ENCODE measurements around the gene RAB37. TPM values are rescaled to one million over a fixed set of nuclear protein-coding genes. Genes with fewer than 3 reads are reported as not detected.

RAB37 gene
- total RNA-seq, 4 donors from 2014 or later = 0.57 to 1.7 TPM; not detected in 2

GRCh38 chr17:74792586-74793105 is 55.6 kb downstream of the RAB37 start:
- TF ChIP-seq, protein P1, sequence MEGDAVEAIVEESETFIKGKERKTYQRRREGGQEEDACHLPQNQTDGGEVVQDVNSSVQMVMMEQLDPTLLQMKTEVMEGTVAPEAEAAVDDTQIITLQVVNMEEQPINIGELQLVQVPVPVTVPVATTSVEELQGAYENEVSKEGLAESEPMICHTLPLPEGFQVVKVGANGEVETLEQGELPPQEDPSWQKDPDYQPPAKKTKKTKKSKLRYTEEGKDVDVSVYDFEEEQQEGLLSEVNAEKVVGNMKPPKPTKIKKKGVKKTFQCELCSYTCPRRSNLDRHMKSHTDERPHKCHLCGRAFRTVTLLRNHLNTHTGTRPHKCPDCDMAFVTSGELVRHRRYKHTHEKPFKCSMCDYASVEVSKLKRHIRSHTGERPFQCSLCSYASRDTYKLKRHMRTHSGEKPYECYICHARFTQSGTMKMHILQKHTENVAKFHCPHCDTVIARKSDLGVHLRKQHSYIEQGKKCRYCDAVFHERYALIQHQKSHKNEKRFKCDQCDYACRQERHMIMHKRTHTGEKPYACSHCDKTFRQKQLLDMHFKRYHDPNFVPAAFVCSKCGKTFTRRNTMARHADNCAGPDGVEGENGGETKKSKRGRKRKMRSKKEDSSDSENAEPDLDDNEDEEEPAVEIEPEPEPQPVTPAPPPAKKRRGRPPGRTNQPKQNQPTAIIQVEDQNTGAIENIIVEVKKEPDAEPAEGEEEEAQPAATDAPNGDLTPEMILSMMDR (IDR thresholded peaks at IDR 0.05) = no peak
- 91 to 92% methylated on average over 12 of the region's 12 CpGs for WGBS, 2 donors
- intact Hi-C loops (cut with DNase I; ENCODE audit: low total_unique reads) = loop anchor here (5.0 kb wide), 1 partner anchor 70 kb away; no protein-coding TSS in a partner anchor
- no peak overlapping the region for H3K4me3 ChIP-seq (ENCODE audit: low read depth, poor library complexity, severe bottlenecking)
- DNase-seq (ENCODE audit: low spot score in 2 of 2) = no peak

DNA sequence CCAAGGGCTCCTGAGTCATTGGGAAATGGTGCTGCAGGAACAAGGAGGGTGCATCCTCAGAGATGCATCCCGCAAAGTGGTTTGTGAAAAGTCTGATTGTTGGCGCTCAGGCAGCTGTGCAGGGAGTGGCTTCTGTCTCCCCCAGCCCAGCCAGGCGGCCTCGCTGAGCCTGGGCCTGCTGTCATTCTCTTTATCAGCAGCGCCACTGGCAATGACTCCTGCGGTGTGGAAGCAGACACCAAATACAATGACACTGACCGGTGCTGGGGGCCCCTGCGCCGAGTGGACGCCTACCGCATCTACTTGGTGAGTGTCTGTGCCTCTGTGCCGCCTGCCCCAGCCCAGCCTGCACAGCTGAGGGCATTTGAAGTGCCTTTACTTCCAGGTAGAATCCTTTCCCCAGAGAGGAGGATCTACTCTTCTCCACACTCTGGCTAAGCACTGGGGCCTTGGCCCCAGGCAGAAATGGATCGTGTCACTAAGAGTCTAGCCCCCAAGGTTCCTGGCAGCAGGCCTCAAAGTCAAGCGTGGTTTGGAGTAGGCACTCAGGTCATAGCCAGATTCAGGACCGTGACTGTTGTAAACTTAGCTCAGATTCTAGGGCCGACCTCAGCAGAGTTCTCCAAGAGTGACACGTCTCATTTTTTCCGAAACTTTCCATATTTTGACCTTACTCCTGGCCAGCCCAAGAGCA is 58.4 kb downstream of the RAB37 start:
- DNase-seq (ENCODE audit: low spot score in 2 of 2) = no peak
- WGBS, 2 donors = 90 to 92% methylated on average over 17 to 18 of the region's 18 CpGs
- TF ChIP-seq, protein P1 (IDR thresholded peaks at IDR 0.05) = no peak
- no peak for TF ChIP-seq POLR2A (IDR thresholded peaks at IDR 0.05)
- intact Hi-C loops (cut with DNase I; ENCODE audit: low total_unique reads) = no loop called here
- H3K4me3 ChIP-seq (ENCODE audit: low read depth, poor library complexity, severe bottlenecking) = no peak overlapping the region

DNA sequence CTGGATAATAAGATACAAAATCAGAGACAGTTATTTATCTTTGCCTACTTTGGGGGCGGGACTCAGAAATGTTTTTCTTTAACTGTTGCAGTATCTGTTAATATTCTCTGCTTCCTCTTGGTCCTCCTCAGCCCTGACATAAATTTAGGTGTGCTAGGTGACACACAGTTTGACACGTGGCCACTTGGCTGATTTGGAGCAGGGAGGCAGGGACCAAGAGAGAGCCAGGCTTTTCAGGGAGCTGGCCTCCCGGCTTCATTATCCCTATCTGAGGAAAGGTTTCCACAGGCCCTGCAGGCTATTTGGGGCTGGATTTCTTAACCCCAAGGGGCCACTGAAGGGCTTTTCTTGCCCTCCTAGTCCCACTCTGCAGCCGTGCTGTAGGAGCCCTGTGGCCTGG is 59.2 kb downstream of the RAB37 start:
- 83 to 84% methylated on average over 4 of the region's 4 CpGs for WGBS, 2 donors
- intact Hi-C loops (cut with DNase I; ENCODE audit: low total_unique reads) = no loop called here
- no peak overlapping the region for H3K4me3 ChIP-seq (ENCODE audit: low read depth, poor library complexity, severe bottlenecking)
- DNase-seq (ENCODE audit: low spot score in 2 of 2) = no peak
- TF ChIP-seq POLR2A (IDR thresholded peaks at IDR 0.05) = no peak
- TF ChIP-seq, protein P1 (IDR thresholded peaks at IDR 0.05) = no peak

DNA sequence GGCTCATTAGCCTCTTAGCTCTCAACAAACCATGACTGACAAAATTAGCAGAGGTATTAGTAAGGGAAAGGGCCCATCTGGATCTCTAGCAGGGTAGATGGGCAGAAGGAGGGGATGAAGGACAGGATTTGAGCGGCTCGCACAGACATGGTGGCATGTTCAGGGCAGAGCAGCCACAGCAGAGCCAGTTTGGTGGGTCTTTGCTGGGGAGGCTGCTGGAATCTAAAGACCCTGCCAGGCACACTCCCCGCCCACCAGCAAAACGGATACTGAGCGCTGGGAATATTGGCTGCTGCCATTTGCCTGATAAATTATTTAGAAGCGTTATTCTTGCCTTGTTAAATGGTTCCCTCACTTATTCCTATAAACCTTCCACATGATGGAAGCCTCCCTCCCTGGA is 59.8 kb downstream of the RAB37 start:
- H3K4me3 ChIP-seq (ENCODE audit: low read depth, poor library complexity, severe bottlenecking) = no peak overlapping the region
- DNase-seq (ENCODE audit: low spot score in 2 of 2) = no peak
- WGBS, 2 donors = 78 to 88% methylated on average over 6 of the region's 6 CpGs
- no peak for TF ChIP-seq POLR2A (IDR thresholded peaks at IDR 0.05)
- TF ChIP-seq, protein P1 (IDR thresholded peaks at IDR 0.05) = no peak
- intact Hi-C loops (cut with DNase I; ENCODE audit: low total_unique reads) = no loop called here

Small RNA genes within 50 kb of the gene (microRNA-seq; reads per million reads assigned to microRNA genes)
- gene MIR3615 (ENCODE audit: borderline number of aligned reads in 1 of 2, borderline replicate concordance in 2 of 2) = 23.8 to 24.5 reads per million in 2 donors

Other genes with a start within 250 kb of the RAB37 start
- 1 to 10 TPM in 1 of 4 donors, under 1 TPM in 2, not detected in 1; 0.12 to 1.3 (median 0.55) TPM for gene CD300LB, start 205.8 kb upstream of the RAB37 start, total RNA-seq
- gene CD300C, start 191.1 kb upstream of the RAB37 start, total RNA-seq = 1 to 10 TPM in 2 of 4 donors, under 1 TPM in 2; 0.15 to 1.5 (median 0.75) TPM
- gene CD300H, start 169.7 kb upstream of the RAB37 start, total RNA-seq = not detected
- gene CD300LD, start 145.0 kb upstream of the RAB37 start, total RNA-seq = not detected
- under 1 TPM in 2 of 4 donors, not detected in 2; 0.37 to 0.45 TPM for gene CD300E, start 113.5 kb upstream of the RAB37 start, total RNA-seq
- under 1 TPM in 2 of 4 donors, not detected in 2; 0.13 to 0.27 TPM for gene CD300LF, start 24.3 kb upstream of the RAB37 start, total RNA-seq
- gene NHERF1, start 11.4 kb downstream of the RAB37 start, total RNA-seq = 10 to 100 TPM; 47.6 to 67.7 (median 58.6) TPM
- 10 to 100 TPM; 14.3 to 26.6 (median 18.1) TPM for gene NAT9, start 39.1 kb downstream of the RAB37 start, total RNA-seq
- under 1 TPM in 2 of 4 donors, not detected in 2; 0.49 to 0.55 TPM for gene GRIN2C, start 122.6 kb downstream of the RAB37 start, total RNA-seq
- gene FDXR, start 135.7 kb downstream of the RAB37 start, total RNA-seq = 10 to 100 TPM; 21.9 to 28.0 (median 24.6) TPM
- 10 to 100 TPM in 1 of 4 donors, 1 to 10 TPM in 3; 4.9 to 19.9 (median 6.8) TPM for gene FADS6, start 156.4 kb downstream of the RAB37 start, total RNA-seq
- gene USH1G, start 186.0 kb downstream of the RAB37 start, total RNA-seq = 1 to 10 TPM in 3 of 4 donors, under 1 TPM in 1; 0.67 to 2.6 (median 2.1) TPM
- gene OTOP2, start 187.0 kb downstream of the RAB37 start, total RNA-seq = not detected
- 1 to 10 TPM in 2 of 4 donors, under 1 TPM in 1, not detected in 1; 0.64 to 2.3 (median 1.1) TPM for gene OTOP3, start 198.6 kb downstream of the RAB37 start, total RNA-seq
- 10 to 100 TPM in 1 of 4 donors, 1 to 10 TPM in 3; 2.9 to 11.6 (median 6.2) TPM for gene HID1, start 235.5 kb downstream of the RAB37 start, total RNA-seq

All from lower leg skin (tissue), 4 donors.